SIG-M5 (cell line): ENCODE results near the gene NDUFS4.
"Not testable (repeated sequence)": the region's sequence is repeated elsewhere in the genome, so short reads cannot be mapped to it uniquely, and the experiment has no call there.

Experiments used
- DNase-seq: peaks from one replicate; lab custom pipeline; 2025; lab: John Stamatoyannopoulos, UW

NDUFS4 gene

GRCh38 chr5:53560506-53561191 lies at the start of gene NDUFS4:
TSS of gene NDUFS4 (plus strand) at chr5:53560639. CDS start at chr5:53560663, 24 bp downstream.
- DNase-seq: peak; percentile 4

DNA sequence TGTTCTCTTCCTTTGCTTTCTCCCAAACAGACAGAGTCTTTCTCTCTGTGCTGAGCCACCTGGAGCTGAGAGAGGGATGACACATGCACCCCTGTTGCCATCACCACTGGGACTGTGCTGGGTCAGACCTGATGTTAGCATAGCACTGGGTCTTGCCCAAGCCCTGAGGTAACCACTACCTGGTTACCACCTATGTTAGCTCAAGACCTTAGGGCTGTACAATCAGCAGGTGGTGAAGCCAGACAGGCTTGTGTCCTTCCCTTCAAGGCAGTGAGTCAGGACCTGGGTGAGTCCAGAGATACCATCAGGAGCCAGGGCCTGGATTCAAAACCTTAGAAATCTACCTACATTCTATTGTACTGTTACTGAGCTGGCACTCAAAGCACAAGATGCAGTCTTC lies 47.9 kb upstream of the NDUFS4 start:
- DNase-seq: no peak

GRCh38 chr5:53515988-53516387 lies 44.5 kb upstream of the NDUFS4 start:
- DNase-seq: no peak

DNA sequence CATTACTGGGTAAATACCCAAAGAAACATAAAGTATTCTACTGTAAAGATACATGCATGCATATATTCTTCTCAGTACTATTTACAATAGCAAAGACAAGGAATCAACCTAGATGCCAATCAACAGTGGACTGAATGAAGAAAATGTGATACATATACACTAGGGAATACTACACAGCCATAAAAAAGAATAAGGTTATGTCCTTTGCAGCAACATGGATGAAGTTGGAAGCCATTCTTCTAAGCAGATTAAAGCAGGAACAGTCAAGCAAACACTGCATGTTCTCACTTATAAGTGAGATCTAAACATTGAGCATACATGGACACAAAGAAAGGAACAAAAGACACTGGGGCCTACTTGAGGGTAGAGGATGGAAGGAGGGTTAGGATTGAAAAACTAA lies 39.6 kb upstream of the NDUFS4 start:
- no peak for DNase-seq

DNA sequence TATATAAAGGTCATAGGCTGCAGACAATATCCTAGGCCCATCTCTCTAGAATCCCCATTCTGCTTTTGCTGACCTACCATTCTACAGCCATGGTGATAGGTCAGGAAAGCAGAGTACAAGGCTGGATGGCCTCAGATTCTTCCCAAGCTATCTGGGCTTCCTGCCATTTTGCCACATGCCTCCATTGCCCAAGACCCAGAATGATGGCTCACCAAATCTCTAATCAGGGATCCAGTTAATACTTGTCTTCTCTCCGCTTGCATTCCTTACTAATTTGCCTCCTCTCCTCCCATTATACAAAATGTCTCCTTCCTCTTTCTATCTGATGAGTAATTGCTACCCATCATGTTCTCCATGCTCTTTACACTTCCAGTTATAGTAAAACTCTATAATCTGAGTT lies 22.7 kb upstream of the NDUFS4 start:
- DNase-seq: no peak

DNA sequence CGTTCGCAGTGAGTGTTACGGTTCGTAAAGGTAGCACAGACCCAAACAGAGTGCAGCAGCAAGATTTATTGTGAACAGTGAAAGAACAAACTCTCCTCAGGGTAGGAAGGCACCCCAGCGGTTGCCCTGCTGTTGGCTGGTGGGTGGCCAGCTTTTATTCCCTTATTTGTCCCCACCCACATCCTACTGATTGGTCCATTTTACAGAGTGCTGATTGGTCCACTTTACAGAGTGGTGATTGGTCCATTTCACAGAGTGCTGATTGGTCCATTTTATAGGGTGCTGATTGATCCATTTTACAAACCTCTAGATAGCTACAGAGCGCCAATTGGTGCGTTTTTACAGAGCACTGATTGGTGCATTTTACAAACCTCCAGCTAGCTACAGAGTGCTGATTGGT lies 19.7 kb upstream of the NDUFS4 start:
- not testable (repeated sequence) for DNase-seq

- no peak for DNase-seq
Measured at GRCh38 chr5:53541859-53542258, 18.6 kb upstream of the NDUFS4 start.

GRCh38 chr5:53542926-53543325 lies 17.5 kb upstream of the NDUFS4 start:
- DNase-seq: no peak

- DNase-seq: no peak
Measured at GRCh38 chr5:53543401-53543800, 17.0 kb upstream of the NDUFS4 start.

- no peak for DNase-seq
Measured at GRCh38 chr5:53545744-53546143, 14.7 kb upstream of the NDUFS4 start.

- no peak for DNase-seq
Measured at GRCh38 chr5:53547226-53547625, 13.2 kb upstream of the NDUFS4 start.

- not testable (repeated sequence) for DNase-seq
Measured at GRCh38 chr5:53548501-53548900, 11.9 kb upstream of the NDUFS4 start.

- DNase-seq: no peak
Measured at GRCh38 chr5:53549792-53550191, 10.6 kb upstream of the NDUFS4 start.

- no peak for DNase-seq
Measured at GRCh38 chr5:53552561-53552960, 7.9 kb upstream of the NDUFS4 start.

DNA sequence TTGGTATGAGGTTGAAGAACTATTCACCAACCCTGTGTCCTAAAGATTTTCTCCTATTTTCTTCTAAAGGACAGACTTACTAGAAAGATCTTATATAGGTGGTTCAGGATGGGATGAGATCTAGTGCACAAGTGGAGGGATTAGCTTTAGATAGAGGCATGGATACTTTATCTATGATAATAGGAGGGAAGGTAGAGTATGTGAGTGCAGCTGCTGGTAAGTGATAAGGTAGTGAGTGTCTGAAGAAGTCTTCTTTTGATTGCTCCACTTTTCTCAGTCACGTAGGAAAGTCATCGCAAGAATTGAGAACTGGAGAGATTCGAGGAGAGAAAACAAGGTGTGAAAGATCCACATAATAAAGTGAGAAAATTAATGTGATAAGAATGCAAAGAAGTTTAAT lies 6.0 kb upstream of the NDUFS4 start:
- no peak for DNase-seq

- no peak for DNase-seq
Measured at GRCh38 chr5:53555160-53555559, 5.3 kb upstream of the NDUFS4 start.

DNA sequence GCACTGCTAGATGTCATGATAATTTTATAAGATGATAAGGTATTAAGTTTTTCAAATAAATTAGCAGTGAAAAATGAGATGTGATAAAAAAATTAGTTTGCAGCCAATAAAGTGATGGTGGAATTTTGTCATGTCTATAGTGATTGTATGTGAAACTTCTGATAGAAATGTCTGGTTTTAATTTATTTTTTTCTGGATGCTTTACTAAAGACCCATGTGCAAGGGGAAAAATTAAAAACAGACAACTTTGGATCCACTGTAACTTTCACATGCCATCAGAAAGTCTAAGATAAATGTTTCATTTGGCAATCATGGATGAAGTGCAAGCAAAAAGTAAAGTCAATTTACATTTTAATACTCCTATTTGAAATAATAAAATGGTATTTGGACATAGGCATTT lies 4.4 kb upstream of the NDUFS4 start:
- DNase-seq: no peak

GRCh38 chr5:53557386-53557785 lies 3.1 kb upstream of the NDUFS4 start:
- no peak for DNase-seq

DNA sequence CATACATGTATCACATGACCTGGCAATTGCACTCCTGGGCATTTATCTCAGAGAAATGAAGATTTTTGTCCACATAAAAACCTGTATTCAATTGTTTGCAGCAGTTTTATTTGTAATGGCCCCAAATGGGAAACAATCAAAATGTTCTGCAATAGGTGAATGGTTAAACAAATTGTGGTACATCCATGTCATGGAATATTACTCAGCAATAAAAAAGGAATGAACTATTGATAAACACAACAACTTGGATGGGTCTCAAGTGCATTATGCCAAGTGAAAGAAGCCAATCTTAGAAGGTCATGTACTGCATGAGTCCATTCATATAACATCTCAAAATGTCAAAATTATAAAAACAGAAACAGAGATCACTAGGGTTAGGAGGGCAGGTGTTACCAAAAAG lies 1.5 kb upstream of the NDUFS4 start:
- no peak for DNase-seq

DNA sequence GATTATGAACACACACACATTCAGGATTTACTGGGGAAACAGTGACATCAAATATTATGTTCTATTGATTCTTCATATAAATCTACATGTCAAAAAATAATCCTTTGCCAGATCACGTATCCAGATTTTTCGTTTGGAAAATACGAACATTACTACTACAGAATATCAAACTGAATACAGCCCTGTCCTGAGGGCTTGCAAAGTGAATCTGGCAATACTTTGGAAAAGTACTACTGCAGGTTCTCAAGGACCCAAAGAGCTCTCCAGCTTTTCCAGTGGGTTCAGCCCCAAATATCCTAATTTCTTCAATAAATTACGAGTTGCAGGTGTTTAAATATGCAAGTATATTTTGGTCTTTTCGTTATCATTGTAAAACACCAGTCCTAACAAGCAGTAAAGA lies 411 bp upstream of the NDUFS4 start:
- DNase-seq: no peak

DNA sequence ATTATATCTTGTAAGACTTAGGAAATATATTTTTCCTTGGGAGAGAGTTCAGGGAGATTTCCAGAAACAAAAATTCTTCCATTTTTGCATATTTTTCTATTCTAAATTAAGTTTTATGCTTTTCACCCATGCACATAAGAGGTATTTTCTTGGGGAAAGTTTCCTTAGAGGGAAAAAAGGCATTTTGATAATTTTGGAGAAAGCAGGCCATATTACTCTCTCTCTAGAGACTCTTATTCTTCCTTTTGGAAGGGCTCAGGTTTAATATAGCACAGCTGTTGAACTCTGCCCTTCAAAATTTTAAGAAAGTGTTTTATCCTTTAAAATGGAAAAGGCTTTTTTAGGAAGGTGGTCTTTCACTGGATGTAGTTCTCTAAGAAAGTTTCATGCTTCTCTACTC lies 8.0 kb downstream of the NDUFS4 start:
- DNase-seq: no peak

- DNase-seq: no peak
Measured at GRCh38 chr5:53568871-53569270, 8.4 kb downstream of the NDUFS4 start.

- no peak for DNase-seq
Measured at GRCh38 chr5:53569453-53569852, 9.0 kb downstream of the NDUFS4 start.

DNA sequence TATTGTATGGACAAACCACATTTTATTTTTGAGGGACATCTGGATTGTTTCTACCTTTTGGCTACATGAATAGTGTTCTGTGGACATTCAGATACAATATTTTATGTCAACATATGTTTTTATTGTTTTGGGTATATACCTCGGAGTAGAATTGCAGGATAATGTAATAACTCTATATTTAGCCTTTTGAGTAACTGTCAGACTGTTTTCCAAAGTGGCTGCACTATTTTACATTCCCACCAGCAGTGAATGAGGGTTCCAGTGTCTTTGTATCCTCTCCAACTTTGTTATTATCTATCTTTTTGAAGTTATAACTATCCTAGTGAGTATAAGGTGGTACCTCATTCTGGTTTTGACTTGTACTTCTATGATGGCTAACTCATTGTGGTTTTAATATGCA lies 11.0 kb downstream of the NDUFS4 start:
- DNase-seq: no peak

DNA sequence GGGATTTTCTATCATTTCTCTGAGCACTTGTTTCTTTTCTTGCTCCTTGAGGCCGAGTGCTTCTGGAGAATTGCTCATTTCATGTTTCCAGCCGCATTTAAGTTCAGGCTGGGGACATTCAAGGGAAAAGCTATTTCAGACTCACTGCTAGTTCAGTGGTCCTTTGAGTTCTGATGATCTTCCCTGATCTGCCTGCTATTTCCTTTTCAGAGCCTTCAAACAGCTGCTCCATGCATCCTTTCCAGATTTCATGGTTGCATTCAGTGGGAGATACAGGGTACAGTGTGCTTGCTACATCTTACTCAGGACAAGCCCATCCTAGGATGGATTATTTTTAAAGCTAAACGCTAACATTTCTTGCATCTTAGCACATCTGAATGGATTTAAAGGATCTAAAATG lies 14.7 kb downstream of the NDUFS4 start:
- no peak for DNase-seq
